ENCODE measurements around the gene MRPL42. TPM values are rescaled to one million over a fixed set of nuclear protein-coding genes. Genes with fewer than 3 reads are reported as not detected.

MRPL42 gene
- total RNA-seq, 2 donors from 2014 or later: 91.1 to 131 TPM

GRCh38 chr12:93461503-93461902 is 5.8 kb upstream of the MRPL42 start:
- Mint-ChIP-seq H3K27me3 (ENCODE audit: insufficient read depth) (no peaks in the 10 kb centered on the region), H3K27ac (no peak overlapping the region), H3K36me3 (ENCODE audit: low read depth) (no peaks in the 10 kb centered on the region), H3K4me1 (no peaks in the 10 kb centered on the region), H3K4me3 (no peak overlapping the region), H3K9me3 (no peaks in the 10 kb centered on the region)
- no peak overlapping the region for H3K9ac ChIP-seq (ENCODE audit: extremely low read depth, low read length, poor library complexity, severe bottlenecking)
- H3K27ac ChIP-seq (ENCODE audit: low read depth, low read length): no peak overlapping the region
- H3K27me3 ChIP-seq (ENCODE audit: control insufficient read depth, insufficient read depth, low read length, poor library complexity, severe bottlenecking): no peaks in the 10 kb centered on the region
- H3K36me3 ChIP-seq (ENCODE audit: control insufficient read depth, insufficient read depth, low read length): no peaks in the 10 kb centered on the region
- TF ChIP-seq, protein P1, sequence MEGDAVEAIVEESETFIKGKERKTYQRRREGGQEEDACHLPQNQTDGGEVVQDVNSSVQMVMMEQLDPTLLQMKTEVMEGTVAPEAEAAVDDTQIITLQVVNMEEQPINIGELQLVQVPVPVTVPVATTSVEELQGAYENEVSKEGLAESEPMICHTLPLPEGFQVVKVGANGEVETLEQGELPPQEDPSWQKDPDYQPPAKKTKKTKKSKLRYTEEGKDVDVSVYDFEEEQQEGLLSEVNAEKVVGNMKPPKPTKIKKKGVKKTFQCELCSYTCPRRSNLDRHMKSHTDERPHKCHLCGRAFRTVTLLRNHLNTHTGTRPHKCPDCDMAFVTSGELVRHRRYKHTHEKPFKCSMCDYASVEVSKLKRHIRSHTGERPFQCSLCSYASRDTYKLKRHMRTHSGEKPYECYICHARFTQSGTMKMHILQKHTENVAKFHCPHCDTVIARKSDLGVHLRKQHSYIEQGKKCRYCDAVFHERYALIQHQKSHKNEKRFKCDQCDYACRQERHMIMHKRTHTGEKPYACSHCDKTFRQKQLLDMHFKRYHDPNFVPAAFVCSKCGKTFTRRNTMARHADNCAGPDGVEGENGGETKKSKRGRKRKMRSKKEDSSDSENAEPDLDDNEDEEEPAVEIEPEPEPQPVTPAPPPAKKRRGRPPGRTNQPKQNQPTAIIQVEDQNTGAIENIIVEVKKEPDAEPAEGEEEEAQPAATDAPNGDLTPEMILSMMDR (conservative IDR thresholded peaks at IDR 0.05): no peak
- WGBS, 2 experiments (ENCODE audit: insufficient coverage in 1 of 2, insufficient read length in 1 of 2): 88 to 93% methylated on average over 2 to 3 of the region's 3 CpGs
- H3K4me1 ChIP-seq (ENCODE audit: control insufficient read depth, insufficient read depth, low read length): no peaks in the 10 kb centered on the region
- DNase-seq: no peak
- no peak overlapping the region for H3K4me3 ChIP-seq (ENCODE audit: low read length)
- H3K9me3 ChIP-seq (ENCODE audit: control insufficient read depth, low read length): no peaks in the 10 kb centered on the region

DNA sequence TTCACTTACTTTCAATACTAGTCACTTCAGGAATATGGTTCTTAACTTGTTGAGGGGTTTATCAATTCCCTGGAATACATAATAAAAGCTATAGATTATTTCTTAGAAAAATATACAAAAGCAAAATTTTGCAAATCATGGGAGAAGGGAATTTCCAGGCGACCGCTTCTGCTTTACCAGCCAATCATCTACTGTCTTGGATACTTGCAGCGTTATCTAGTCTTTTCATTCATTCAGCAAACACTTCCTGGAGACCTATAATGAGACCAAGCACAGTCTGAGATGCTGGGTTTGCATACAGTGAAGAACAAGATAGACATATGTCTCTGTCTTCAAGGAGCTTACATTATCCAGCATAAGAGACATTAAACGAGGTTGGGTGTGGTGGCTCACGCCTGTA is 1.5 kb upstream of the MRPL42 start:
- H3K4me1 Mint-ChIP-seq: peaks cover 11% of the 10 kb centered on the region

DNA sequence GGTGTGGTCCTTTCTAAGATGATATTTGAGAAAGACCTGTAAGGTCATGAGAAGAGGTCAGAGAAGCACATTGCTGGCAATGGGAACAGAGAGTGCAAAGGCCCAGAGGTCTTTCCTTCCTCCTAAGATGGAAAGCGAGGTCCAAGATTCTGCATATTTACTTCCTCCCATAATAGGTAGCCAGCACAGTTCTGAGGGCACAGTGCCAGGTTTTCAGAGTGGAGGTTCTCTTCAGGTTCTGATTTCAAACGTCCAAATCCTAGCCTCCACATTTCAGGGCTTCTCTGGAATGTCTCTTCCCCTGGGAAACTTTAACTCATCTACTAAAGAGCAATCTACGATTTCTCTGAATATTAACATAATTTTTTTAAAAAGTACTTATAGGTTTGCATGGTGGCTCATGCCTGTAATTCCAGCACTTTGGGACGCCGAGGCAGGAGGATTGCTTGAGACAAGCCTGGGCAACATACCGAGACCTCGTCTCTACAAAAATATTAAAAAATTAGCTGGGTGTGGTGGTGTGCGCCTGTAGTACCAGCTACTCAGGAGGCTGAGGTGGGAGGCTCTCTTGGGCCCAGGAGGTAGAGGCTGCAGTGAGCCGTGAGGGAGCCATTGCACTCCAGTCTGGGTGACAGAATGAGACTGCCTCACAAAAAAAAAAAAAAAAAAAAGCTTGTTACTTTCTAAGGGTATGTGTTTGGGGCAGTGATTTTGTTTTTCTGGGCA is 526 bp upstream of the MRPL42 start:
- WGBS, 2 experiments (ENCODE audit: insufficient coverage in 1 of 2, insufficient read length in 1 of 2): 95 to 100% methylated on average over 3 to 8 of the region's 9 CpGs
- Histone ChIP-seq H3K4me3 (ENCODE audit: low read length) (peak overlapping the region; percentile 99), H3K9ac (ENCODE audit: extremely low read depth, low read length, poor library complexity, severe bottlenecking) (no peak overlapping the region), H3K9me3 (ENCODE audit: control insufficient read depth, low read length) (no peaks in the 10 kb centered on the region), H3K36me3 (ENCODE audit: control insufficient read depth, insufficient read depth, low read length) (peaks cover 21% of the 10 kb centered on the region), H3K27me3 (ENCODE audit: control insufficient read depth, insufficient read depth, low read length, poor library complexity, severe bottlenecking) (no peaks in the 10 kb centered on the region), H3K27ac (ENCODE audit: low read depth, low read length) (no peak overlapping the region), H3K4me1 (ENCODE audit: control insufficient read depth, insufficient read depth, low read length) (no peaks in the 10 kb centered on the region)
- H3K9me3 Mint-ChIP-seq: no peaks in the 10 kb centered on the region
- H3K27me3 Mint-ChIP-seq (ENCODE audit: insufficient read depth): no peaks in the 10 kb centered on the region
- no peak for DNase-seq
- TF ChIP-seq, protein P1 (conservative IDR thresholded peaks at IDR 0.05): no peak
- H3K36me3 Mint-ChIP-seq (ENCODE audit: low read depth): peaks cover 19% of the 10 kb centered on the region
- peaks cover 15% of the 10 kb centered on the region for H3K4me1 Mint-ChIP-seq
- H3K4me3 Mint-ChIP-seq: peak overlapping the region; percentile 94
- H3K27ac Mint-ChIP-seq: peak overlapping the region; percentile 97

More for the DNA sequence above, 1.5 kb upstream of the MRPL42 start:
- Histone ChIP-seq H3K4me1 (ENCODE audit: control insufficient read depth, insufficient read depth, low read length) (no peaks in the 10 kb centered on the region), H3K27ac (ENCODE audit: low read depth, low read length) (no peak overlapping the region), H3K27me3 (ENCODE audit: control insufficient read depth, insufficient read depth, low read length, poor library complexity, severe bottlenecking) (no peaks in the 10 kb centered on the region), H3K9me3 (ENCODE audit: control insufficient read depth, low read length) (no peaks in the 10 kb centered on the region), H3K4me3 (ENCODE audit: low read length) (no peak overlapping the region), H3K36me3 (ENCODE audit: control insufficient read depth, insufficient read depth, low read length) (peaks cover 16% of the 10 kb centered on the region), H3K9ac (ENCODE audit: extremely low read depth, low read length, poor library complexity, severe bottlenecking) (no peak overlapping the region)
- no peak overlapping the region for H3K4me3 Mint-ChIP-seq
- no peaks in the 10 kb centered on the region for H3K9me3 Mint-ChIP-seq
- peaks cover 15% of the 10 kb centered on the region for H3K36me3 Mint-ChIP-seq (ENCODE audit: low read depth)
- 88 to 96% methylated on average over 4 to 5 of the region's 5 CpGs for WGBS, 2 experiments (ENCODE audit: insufficient coverage in 1 of 2, insufficient read length in 1 of 2)
- no peak for DNase-seq
- H3K27me3 Mint-ChIP-seq (ENCODE audit: insufficient read depth): no peaks in the 10 kb centered on the region
- TF ChIP-seq, protein P1 (conservative IDR thresholded peaks at IDR 0.05): no peak
- no peak overlapping the region for H3K27ac Mint-ChIP-seq
